Activated T-cell treated with anti-CD3 and anti-CD28 coated beads, Interleukin-2, amount 50 U/mL, for 48 hours (primary cell): Measurements from ENCODE around the gene COMMD10.
"Not testable (repeated sequence)": the region's sequence is repeated elsewhere in the genome, so short reads cannot be mapped to it uniquely, and the experiment has no call there.

Experiments
- DNase-seq, 2 experiments: peaks; one replicate each; pipeline ENCODE4 v3.0.0-alpha.2; 2020

The COMMD10 gene

DNA sequence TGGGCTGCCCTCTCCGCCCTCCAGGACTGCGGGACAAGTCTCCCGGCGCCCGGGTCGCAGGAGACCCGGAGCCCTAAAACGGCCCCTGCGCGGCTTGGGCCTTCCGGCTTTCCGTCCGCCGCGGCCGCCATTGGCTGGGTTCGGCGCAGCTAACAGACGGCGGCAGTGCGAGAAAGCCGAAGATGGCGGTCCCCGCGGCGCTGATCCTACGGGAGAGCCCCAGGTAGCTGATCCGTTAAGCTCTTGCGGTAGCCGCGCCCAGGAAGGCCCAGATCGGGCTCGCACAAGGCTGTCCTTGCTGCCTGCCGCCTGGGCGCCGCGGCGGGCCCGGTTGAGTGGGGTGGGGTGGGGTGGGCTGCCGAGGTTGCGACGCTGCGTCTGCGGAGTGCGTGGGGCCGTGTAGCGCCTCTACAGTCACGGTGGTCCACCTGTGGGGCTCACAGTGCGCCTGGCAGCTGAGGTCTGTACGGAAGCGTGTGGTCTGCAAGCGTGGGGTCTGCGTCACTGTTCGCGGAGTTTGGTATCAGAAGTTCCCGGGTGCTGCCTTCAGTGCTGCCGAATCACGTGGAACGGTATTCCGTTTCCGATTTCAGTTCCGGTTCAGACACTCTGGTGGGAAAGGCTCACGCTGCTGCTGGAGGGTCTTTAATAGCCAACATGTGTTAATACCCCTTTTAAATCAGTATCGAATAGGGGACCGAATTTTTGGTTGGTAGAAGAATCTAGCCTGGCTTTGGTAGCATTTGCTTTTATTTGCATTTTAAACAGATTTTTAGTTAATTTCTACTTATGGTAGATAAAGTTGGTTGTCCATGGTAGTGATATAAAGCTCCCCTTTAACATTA, at the start of gene COMMD10:
COMMD10 (plus strand) TSS at position 155 of the 845 bp plus-strand sequence.
- peak; percentile 80 to 83 for DNase-seq

- no peak for DNase-seq
These were observed 49.7 kb upstream of the COMMD10 start for GRCh38 chr5:116035123-116035522.

DNA sequence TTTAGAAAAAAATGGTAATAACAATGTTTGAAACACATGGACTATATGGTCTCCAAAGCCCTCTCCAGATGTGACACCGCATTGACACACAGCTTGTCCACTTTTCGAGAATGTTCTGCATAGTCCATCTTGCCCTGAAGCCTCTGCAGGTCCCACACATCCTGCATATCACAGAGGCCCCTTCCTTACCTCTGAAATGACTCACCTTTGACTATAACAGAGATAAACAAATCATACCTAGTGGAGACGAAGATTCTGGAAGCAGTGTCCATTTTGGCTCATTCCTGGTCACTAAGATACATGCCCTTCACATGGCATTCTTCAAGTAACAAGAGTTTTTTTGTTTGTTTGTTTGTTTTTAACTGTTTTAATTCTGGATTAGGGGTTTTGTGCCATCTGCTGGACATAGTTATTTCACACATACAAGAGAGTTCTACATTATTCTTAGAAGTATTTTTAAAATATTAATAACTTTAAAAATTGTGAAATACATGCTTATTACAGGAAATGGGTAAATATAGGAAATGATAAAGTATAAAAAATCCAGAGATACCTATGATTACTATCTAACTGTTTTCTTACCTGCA, 47.5 kb upstream of the COMMD10 start:
- DNase-seq: no peak

DNA sequence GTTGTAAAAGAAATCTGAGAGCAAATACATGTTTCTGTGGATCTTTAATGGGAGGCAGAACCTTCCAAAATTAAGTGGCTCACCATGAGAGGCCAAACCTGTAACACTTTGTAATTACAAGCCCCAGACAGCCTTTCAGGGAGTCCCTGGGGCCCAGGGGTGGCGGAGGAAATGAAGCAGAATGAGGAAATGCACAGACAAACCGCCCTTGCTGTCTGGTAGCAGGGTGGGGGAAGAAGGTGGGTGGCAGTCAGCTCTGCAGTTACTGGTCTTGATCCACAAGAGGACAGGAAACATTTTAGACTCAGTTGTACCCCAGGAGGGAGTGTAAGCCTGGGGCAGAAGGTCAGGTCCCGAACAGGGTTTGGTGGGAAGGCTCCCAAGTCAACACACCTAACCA, 46.0 kb upstream of the COMMD10 start:
- peak in 1 of 2 experiments; percentile 27 for DNase-seq

- DNase-seq: no peak
These were observed 42.5 kb upstream of the COMMD10 start for GRCh38 chr5:116042375-116042774.

GRCh38 chr5:116044073-116044472, 40.8 kb upstream of the COMMD10 start:
- DNase-seq: no peak

DNA sequence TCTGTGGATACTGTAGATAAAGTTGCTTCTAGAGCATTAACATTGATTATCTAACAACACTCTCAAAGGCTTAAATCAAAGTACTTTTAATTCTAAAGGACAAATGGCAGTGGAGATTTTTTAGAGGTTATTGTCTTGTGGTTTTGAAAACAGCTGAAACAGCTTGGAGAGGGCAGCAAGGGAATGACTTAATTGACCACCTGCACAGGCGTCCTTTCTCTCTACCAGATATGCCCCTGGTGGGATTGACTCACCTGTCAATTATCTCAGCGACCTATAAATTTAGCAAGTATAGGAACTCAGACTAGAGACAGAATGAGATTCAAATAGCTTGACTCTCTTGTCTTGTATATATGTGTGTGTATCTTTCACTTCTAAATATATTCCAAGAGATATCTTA, 39.0 kb upstream of the COMMD10 start:
- no peak for DNase-seq

GRCh38 chr5:116046261-116046660, 38.6 kb upstream of the COMMD10 start:
- DNase-seq: no peak

GRCh38 chr5:116046823-116047222, 38.0 kb upstream of the COMMD10 start:
- DNase-seq: no peak

DNA sequence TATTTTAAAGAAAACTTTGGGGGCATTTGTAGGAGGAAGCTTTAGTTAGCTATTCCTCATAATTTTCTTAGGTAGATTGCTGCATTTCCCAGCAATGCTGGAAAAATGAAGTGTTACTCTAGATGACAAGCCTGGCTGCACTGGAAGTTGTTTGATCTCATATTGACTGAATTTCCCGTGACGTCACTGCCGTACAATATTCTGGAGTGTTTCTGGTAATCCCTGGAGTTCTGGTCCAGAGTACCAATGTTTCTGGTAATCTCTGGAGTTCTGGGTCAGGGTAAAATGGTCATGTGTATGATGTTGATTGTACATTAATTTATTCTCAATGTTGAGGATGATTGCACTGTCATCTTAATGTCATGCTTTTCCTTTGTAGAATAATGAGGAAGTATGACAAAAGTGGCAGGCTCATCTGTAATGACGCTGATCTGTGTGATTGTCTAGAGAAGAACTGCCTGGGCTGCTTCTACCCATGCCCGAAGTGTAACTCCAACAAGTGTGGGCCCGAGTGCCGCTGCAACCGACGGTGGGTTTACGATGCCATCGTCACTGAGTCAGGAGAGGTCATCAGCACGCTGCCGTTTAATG, 26.4 kb upstream of the COMMD10 start:
- DNase-seq: no peak

- DNase-seq: no peak
These were observed 22.5 kb upstream of the COMMD10 start for GRCh38 chr5:116062352-116062751.

DNA sequence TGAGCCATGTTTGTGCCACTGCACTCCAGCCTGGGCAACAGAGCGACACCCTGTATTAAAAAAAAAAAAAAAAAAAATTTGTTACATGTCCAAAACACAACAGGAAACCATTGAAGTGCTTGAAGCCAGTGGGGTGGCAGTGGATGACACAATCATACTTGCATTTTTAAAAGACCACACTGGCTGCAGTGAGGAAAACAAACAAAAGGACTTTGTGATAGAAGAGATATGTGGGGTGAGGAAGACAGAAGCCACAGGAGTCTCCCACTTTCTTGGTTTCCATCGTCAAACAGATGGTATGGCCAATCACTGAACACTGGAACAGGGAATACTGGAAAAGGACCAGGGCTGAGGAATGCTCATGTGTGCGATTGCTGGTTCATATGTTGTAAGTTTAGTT, 20.9 kb upstream of the COMMD10 start:
- no peak for DNase-seq

DNA sequence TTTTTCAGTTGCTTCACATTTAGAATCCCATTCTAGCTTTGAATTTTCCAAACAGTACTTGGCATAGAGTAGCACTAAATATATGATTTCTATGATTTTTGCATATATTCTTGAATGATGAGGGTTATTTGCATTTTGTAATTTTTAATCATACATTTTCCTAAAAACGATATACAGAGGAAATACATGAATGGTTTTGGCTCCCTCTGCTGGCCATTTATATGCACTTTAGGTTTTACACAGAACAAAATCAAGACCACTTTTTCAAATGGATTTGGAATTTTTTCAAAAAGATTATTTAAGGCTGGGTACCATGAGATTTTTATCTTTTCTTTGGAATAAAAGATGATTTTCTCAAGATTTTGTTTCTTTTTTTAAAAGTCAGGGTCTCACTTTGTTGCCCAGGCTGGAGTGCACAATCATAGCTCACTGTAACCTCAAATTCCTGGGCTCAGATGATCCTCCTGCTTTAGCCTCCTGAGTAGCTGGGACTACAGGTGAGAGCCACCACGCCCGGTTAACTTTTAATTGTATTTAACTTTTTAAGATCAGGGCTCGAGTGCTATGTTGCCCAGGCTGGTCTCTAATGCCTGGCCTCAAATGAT, 16.7 kb upstream of the COMMD10 start:
- no peak for DNase-seq

DNA sequence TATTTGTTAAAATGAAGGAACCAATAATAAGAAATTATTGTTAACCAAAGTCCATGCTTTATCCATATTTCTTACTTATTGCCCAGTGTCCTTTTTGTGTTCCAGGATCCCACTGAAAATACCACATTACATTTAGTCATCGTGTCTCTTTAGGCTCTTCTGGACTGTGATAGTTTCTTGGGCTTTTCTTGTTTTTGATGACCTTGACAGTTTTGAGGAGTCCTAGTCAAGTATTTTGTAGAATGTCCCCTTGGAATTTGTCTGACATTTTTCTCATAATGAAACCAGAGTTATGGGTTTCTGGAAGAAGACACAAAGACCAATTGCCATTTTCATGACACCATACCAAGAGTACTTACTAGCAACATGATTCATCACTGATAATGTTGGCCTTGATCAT, 13.6 kb upstream of the COMMD10 start:
- no peak for DNase-seq

DNA sequence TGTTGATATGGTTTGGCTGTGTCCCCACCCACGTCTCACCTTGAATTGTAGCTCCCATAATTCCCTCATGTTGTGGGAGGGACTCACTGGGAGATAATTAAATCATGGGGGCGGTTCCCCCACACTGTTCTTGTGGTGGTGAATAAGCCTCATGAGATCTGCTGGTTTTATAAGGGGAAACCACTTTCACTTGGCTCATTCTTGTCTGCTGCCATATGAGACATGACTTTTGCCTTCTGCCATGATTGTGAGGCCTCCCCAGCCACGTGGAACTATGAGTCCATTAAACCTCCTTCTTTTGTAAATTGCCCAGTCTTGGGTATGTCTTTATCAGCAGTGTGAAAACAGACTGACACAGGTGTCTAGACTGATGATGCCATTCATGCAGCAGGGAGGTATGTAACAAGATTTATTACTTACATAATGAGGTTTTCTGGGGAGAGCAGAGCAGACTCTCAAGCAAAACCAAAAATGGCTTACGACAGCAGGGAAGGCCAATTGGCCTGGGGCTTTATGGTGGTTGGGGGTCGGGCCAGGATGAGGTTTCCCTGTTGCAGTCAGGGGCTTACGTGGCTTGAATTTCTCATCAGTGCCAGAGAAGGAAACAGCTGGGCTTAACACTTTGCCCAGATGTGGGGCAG, 9.5 kb upstream of the COMMD10 start:
- no peak for DNase-seq

- DNase-seq: no peak
These were observed 8.3 kb upstream of the COMMD10 start for GRCh38 chr5:116076496-116076895.

GRCh38 chr5:116078199-116078598, 6.6 kb upstream of the COMMD10 start:
- DNase-seq: no peak

GRCh38 chr5:116084287-116084691, 536 bp upstream of the COMMD10 start:
- peak; percentile 43 to 51 for DNase-seq

- DNase-seq: not testable (repeated sequence)
These were observed 1.5 kb downstream of the COMMD10 start for GRCh38 chr5:116086309-116086708.

DNA sequence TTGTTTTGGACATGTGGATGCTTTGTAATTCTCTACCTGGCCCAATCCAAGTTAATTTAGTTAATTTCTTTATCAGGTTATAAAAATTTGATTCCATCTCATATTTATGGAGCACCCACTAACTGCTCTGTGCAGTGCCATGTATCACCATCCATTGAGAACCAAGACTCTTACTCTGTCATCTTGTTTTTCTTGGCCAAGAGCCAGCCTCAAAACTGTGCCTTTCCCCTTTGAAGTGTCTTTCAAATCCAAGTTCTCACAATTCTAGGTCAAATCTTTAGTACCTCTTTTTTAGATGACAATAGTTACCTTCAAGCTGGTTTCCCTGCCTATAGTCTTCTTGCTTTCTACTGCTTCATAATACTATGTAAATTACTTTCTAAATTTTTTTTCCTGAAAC, 3.2 kb downstream of the COMMD10 start:
- DNase-seq: no peak

DNA sequence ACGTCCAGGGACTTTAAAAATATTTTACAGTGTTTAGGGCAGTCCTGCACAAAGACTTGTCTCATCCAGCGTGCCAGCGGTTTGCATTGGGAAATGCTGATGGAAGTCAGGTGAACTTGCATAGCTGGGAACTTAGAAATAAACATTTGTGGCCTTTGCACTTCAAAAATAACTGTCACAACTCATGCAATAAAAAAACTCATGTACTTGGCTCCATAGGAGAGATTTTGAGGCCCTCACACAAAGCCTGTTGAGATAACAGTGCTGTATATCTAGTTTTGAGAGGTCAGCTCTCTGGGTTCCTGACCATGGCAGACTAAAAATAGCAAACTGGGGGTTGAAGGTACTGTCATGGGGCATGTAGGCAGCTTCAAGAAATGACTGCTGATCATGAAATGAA, 5.5 kb downstream of the COMMD10 start:
- no peak for DNase-seq

- DNase-seq: no peak
These were observed 6.6 kb downstream of the COMMD10 start for GRCh38 chr5:116091416-116091815.

- no peak for DNase-seq
These were observed 12.5 kb downstream of the COMMD10 start for GRCh38 chr5:116097301-116097700.
